PFSK-1 (cell line): Measurements from ENCODE around the gene LCNL1.

Experiments used
- POLR2AphosphoS5 ChIP-seq: IDR thresholded peaks from 2 replicates; pipeline ENCODE4 v1.6.1; 2012; ENCODE audit warnings: low read depth, mild to moderate bottlenecking, control low read depth, low read length, moderate library complexity
- SIN3A ChIP-seq: IDR thresholded peaks from 2 replicates; pipeline ENCODE4 v1.6.1; 2012; ENCODE audit warnings: mild to moderate bottlenecking, low read length, moderate library complexity, borderline replicate concordance; ENCODE audit not compliant: insufficient read depth
- TAF1 ChIP-seq: IDR thresholded peaks from 2 replicates; pipeline ENCODE4 v1.6.1; 2012; ENCODE audit warnings: low read length, control low read depth, borderline replicate concordance; ENCODE audit not compliant: insufficient read depth
- TF ChIP-seq, protein P1 (sequence below), 2 experiments: IDR thresholded peaks; 2 replicates each; pipeline versions ENCODE4 v1.6.1 to v1.8.0; 2011 to 2012; ENCODE audit warnings: low read depth in 2 of 2, low read length in 2 of 2, control low read depth in 1 of 2, inconsistent platforms in 1 of 2, mild to moderate bottlenecking in 1 of 2, moderate library complexity in 1 of 2; ENCODE audit not compliant: insufficient read depth in 1 of 2

- TF ChIP-seq TAF1 (no peak), POLR2AphosphoS5 (no peak), SIN3A (no peak)
- TF ChIP-seq, protein P1, sequence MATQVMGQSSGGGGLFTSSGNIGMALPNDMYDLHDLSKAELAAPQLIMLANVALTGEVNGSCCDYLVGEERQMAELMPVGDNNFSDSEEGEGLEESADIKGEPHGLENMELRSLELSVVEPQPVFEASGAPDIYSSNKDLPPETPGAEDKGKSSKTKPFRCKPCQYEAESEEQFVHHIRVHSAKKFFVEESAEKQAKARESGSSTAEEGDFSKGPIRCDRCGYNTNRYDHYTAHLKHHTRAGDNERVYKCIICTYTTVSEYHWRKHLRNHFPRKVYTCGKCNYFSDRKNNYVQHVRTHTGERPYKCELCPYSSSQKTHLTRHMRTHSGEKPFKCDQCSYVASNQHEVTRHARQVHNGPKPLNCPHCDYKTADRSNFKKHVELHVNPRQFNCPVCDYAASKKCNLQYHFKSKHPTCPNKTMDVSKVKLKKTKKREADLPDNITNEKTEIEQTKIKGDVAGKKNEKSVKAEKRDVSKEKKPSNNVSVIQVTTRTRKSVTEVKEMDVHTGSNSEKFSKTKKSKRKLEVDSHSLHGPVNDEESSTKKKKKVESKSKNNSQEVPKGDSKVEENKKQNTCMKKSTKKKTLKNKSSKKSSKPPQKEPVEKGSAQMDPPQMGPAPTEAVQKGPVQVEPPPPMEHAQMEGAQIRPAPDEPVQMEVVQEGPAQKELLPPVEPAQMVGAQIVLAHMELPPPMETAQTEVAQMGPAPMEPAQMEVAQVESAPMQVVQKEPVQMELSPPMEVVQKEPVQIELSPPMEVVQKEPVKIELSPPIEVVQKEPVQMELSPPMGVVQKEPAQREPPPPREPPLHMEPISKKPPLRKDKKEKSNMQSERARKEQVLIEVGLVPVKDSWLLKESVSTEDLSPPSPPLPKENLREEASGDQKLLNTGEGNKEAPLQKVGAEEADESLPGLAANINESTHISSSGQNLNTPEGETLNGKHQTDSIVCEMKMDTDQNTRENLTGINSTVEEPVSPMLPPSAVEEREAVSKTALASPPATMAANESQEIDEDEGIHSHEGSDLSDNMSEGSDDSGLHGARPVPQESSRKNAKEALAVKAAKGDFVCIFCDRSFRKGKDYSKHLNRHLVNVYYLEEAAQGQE (IDR thresholded peaks at IDR 0.05; ENCODE audit: insufficient read depth in 1 of 2, low read depth in 2 of 2, low read length in 2 of 2), result no peak
Measured at GRCh38 chr9:136942112-136942880, 40.5 kb upstream of the LCNL1 start.
